ENCODE measurements around the gene MACROD2.

MACROD2 gene

DNA sequence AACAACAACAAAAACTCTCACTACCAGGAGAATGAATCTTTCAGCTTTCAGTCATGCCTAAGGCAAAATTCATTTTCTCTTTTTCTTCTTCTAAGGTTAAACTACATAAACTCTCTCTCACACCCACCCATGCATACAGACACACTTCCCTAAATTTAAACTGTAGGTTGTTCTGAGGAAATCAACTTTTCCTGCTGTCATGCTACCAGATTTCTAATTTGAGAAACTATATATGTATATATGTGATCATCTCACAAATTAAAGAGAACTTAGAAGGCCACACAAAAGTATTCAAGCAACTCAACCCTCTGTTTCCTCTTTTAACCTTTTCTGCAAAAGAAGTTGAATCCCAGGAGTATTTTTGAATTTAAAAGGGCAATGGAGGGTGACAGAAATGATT, 2045.4 kb downstream of the MACROD2 start:
- TF ChIP-seq, protein P1, sequence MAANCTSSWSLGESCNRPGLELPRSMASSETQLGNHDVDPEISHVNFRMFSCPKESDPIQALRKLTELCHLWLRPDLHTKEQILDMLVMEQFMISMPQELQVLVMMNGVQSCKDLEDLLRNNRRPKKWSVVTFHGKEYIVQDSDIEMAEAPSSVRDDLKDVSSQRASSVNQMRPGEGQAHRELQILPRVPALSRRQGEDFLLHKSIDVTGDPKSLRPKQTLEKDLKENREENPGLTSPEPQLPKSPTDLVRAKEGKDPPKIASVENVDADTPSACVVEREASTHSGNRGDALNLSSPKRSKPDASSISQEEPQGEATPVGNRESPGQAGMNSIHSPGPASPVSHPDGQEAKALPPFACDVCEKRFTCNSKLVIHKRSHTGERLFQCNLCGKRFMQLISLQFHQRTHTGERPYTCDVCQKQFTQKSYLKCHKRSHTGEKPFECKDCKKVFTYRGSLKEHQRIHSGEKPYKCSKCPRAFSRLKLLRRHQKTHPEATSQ (tag by site-specific recombination; IDR thresholded peaks at IDR 0.05) = no peak
- TF ChIP-seq, protein P2, sequence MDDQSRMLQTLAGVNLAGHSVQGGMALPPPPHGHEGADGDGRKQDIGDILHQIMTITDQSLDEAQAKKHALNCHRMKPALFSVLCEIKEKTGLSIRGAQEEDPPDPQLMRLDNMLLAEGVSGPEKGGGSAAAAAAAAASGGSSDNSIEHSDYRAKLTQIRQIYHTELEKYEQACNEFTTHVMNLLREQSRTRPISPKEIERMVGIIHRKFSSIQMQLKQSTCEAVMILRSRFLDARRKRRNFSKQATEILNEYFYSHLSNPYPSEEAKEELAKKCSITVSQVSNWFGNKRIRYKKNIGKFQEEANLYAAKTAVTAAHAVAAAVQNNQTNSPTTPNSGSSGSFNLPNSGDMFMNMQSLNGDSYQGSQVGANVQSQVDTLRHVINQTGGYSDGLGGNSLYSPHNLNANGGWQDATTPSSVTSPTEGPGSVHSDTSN (CRISPR knock-in tag; IDR thresholded peaks at IDR 0.05) = no peak
- TF ChIP-seq, protein P3, sequence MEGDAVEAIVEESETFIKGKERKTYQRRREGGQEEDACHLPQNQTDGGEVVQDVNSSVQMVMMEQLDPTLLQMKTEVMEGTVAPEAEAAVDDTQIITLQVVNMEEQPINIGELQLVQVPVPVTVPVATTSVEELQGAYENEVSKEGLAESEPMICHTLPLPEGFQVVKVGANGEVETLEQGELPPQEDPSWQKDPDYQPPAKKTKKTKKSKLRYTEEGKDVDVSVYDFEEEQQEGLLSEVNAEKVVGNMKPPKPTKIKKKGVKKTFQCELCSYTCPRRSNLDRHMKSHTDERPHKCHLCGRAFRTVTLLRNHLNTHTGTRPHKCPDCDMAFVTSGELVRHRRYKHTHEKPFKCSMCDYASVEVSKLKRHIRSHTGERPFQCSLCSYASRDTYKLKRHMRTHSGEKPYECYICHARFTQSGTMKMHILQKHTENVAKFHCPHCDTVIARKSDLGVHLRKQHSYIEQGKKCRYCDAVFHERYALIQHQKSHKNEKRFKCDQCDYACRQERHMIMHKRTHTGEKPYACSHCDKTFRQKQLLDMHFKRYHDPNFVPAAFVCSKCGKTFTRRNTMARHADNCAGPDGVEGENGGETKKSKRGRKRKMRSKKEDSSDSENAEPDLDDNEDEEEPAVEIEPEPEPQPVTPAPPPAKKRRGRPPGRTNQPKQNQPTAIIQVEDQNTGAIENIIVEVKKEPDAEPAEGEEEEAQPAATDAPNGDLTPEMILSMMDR (tag by site-specific recombination; IDR thresholded peaks at IDR 0.05) = no peak
- TF ChIP-seq REPIN1 (tag by site-specific recombination; IDR thresholded peaks at IDR 0.05; ENCODE audit: low read depth) (no peak), ZNF114 (tag by site-specific recombination; IDR thresholded peaks at IDR 0.05) (no peak), ZNF274 (IDR thresholded peaks at IDR 0.05; ENCODE audit: low read length) (no peak), ZNF274 (tag by site-specific recombination; IDR thresholded peaks at IDR 0.05; ENCODE audit: borderline replicate concordance) (no peak), KLF1 (tag by site-specific recombination; IDR thresholded peaks at IDR 0.05) (no peak), ZNF585B (tag by site-specific recombination; IDR thresholded peaks at IDR 0.05) (no peak), ZNF558 (tag by site-specific recombination; IDR thresholded peaks at IDR 0.05) (no peak)
- no peaks in the 10 kb centered on the region for H3K4me1 ChIP-seq (ENCODE audit: control insufficient read depth, insufficient read depth, low read length)
- ChIA-PET CTCF (no interaction called here), POLR2A (no interaction called here)
- no peaks in the 10 kb centered on the region for H3K36me3 ChIP-seq (ENCODE audit: control insufficient read depth in 2 of 2, insufficient read depth in 1 of 2, low read length in 2 of 2)
- no peak overlapping the region for H3K4me3 ChIP-seq (ENCODE audit: low read depth, low read length)
- H3K9me3 ChIP-seq (ENCODE audit: control insufficient read depth, insufficient read depth, low read depth, low read length) = no peaks in the 10 kb centered on the region
- no peak overlapping the region for H3K27ac ChIP-seq (ENCODE audit: extremely low read depth, low read depth, low read length)

DNA sequence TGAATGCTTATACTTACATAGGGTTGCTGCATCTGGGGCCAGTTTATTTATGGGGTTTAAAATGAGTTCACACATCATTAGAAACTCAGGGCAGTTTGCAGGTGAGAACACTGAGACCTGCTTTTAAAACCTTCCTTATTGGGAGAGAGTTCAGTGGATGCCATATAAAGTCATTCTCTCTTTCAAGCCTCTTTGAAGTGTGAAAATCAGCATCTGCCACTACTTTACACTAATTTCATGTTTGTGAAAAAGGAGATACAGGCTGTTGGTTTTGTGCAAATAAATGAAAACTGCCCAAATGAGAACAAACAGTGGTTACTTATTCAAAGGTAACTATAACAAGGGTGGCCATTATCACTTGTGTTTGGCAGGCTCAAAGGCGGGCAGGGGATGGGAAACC, 2047.4 kb downstream of the MACROD2 start:
- Histone ChIP-seq H3K4me1 (ENCODE audit: control insufficient read depth, insufficient read depth, low read length) (no peaks in the 10 kb centered on the region), H3K36me3 (ENCODE audit: control insufficient read depth in 2 of 2, insufficient read depth in 1 of 2, low read length in 2 of 2) (no peaks in the 10 kb centered on the region), H3K4me3 (ENCODE audit: low read depth, low read length) (no peak overlapping the region), H3K27ac (ENCODE audit: extremely low read depth, low read depth, low read length) (no peak overlapping the region), H3K9me3 (ENCODE audit: control insufficient read depth, insufficient read depth, low read depth, low read length) (no peaks in the 10 kb centered on the region)
- ChIA-PET CTCF (no interaction called here), POLR2A (no interaction called here)
- TF ChIP-seq ZNF37A (tag by site-specific recombination; IDR thresholded peaks at IDR 0.05) (no peak), FEZF1 (tag by site-specific recombination; IDR thresholded peaks at IDR 0.05) (no peak), KLF7 (tag by site-specific recombination; IDR thresholded peaks at IDR 0.05; ENCODE audit: borderline replicate concordance) (no peak), YY2 (tag by site-specific recombination; IDR thresholded peaks at IDR 0.05) (no peak), ZNF621 (tag by site-specific recombination; IDR thresholded peaks at IDR 0.05) (no peak), ZNF768 (tag by site-specific recombination; IDR thresholded peaks at IDR 0.05) (no peak), GFI1B (tag by site-specific recombination; IDR thresholded peaks at IDR 0.05) (no peak), ZNF776 (tag by site-specific recombination; IDR thresholded peaks at IDR 0.05; ENCODE audit: borderline replicate concordance) (no peak)
- TF ChIP-seq, protein P4, sequence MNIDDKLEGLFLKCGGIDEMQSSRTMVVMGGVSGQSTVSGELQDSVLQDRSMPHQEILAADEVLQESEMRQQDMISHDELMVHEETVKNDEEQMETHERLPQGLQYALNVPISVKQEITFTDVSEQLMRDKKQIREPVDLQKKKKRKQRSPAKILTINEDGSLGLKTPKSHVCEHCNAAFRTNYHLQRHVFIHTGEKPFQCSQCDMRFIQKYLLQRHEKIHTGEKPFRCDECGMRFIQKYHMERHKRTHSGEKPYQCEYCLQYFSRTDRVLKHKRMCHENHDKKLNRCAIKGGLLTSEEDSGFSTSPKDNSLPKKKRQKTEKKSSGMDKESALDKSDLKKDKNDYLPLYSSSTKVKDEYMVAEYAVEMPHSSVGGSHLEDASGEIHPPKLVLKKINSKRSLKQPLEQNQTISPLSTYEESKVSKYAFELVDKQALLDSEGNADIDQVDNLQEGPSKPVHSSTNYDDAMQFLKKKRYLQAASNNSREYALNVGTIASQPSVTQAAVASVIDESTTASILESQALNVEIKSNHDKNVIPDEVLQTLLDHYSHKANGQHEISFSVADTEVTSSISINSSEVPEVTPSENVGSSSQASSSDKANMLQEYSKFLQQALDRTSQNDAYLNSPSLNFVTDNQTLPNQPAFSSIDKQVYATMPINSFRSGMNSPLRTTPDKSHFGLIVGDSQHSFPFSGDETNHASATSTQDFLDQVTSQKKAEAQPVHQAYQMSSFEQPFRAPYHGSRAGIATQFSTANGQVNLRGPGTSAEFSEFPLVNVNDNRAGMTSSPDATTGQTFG (tag by site-specific recombination; IDR thresholded peaks at IDR 0.05; ENCODE audit: borderline replicate concordance) = no peak
- TF ChIP-seq, protein P5, sequence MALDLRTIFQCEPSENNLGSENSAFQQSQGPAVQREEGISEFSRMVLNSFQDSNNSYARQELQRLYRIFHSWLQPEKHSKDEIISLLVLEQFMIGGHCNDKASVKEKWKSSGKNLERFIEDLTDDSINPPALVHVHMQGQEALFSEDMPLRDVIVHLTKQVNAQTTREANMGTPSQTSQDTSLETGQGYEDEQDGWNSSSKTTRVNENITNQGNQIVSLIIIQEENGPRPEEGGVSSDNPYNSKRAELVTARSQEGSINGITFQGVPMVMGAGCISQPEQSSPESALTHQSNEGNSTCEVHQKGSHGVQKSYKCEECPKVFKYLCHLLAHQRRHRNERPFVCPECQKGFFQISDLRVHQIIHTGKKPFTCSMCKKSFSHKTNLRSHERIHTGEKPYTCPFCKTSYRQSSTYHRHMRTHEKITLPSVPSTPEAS (tag by site-specific recombination; IDR thresholded peaks at IDR 0.05) = no peak
